Activated CD8-positive, alpha-beta memory T cell treated with anti-CD3 and anti-CD28 coated beads, Interleukin-2, amount 10 ng/mL, durations not matched to agents 7 days and 5 days (primary cell): Measurements from ENCODE around the gene RO60. TPM values are rescaled to one million over a fixed set of nuclear protein-coding genes. Genes with fewer than 3 reads are reported as not detected.
"Not testable (repeated sequence)": the region's sequence is repeated elsewhere in the genome, so short reads cannot be mapped to it uniquely, and the experiment has no call there.

Experiments
- ATAC-seq: fragments of 150-1000 bp; cut with Tn5 transposase; one replicate; pipeline ENCODE4 v1.10.0; 2021; ENCODE audit warnings: moderate library complexity
- CTCF ChIA-PET: fragments of 350-600 bp; sonication (Branson Sonifier 250); formaldehyde crosslinking; loops from one replicate; lab custom pipeline; 2021; ENCODE audit warnings: antibody characterized with exemption; lab: Charles Lee
- DNase-seq: peaks from one replicate; pipeline ENCODE4 v3.0.0-alpha.2; 2020
- H3K27ac Mint-ChIP-seq: one replicate; pipeline ENCODE4 v1.8.0; 2021; ENCODE audit warnings: mild to moderate bottlenecking, mixed read lengths
- H3K27me3 Mint-ChIP-seq: one replicate; pipeline ENCODE4 v1.8.0; 2021; ENCODE audit warnings: mixed read lengths
- H3K36me3 Mint-ChIP-seq: one replicate; pipeline ENCODE4 v1.8.0; 2021; ENCODE audit warnings: mild to moderate bottlenecking, mixed read lengths
- H3K4me1 Mint-ChIP-seq: one replicate; pipeline ENCODE4 v1.8.0; 2021; ENCODE audit warnings: mixed read lengths
- H3K4me3 Mint-ChIP-seq: one replicate; pipeline ENCODE4 v1.8.0; 2021; ENCODE audit warnings: mild to moderate bottlenecking, moderate library complexity, mixed read lengths
- H3K9me3 Mint-ChIP-seq: one replicate; pipeline ENCODE4 v1.8.0; 2022; ENCODE audit warnings: low read depth, mixed read lengths
- total RNA-seq, 2 experiments: library from RNA; stranded (reverse); gene quantifications; one replicate each; pipeline ENCODE4 v1.2.3, GENCODE V29; 2021

RO60 gene
- total RNA-seq, 2 experiments from 2014 or later: 59.0 to 59.3 TPM

DNA sequence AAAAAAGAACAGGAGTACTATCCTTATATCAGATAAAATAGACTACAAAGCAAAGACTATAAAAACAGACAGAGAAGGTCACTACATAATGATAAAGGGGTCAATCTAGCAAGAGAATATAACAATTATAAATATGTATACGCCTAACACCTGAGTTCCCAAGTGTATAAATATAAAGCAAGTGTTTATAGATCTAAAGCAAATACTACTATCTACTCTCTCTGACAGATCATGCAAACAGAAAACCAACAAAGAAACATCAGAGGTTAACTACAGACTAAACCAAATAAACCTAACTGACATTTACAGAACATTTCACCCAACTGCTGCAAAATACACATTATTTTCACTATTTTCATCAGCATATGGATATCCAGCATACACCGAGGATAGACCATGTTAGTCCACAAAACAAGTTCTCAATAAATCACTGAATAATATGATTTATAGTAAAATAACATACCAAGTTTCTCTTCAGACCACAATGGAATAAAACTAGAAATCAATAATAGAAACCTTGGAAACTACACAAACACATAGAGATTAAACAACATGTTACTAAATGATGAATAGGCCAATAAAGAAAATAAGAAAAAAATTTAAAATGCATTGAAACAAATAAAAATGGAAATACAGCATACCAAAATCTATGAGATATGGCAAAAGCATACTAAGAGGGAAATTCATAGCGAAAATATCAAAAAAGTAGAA, 22.9 kb upstream of the RO60 start:
- Mint-ChIP-seq H3K27ac (no peak overlapping the region), H3K4me3 (no peak overlapping the region), H3K4me1 (peaks cover 4% of the 10 kb centered on the region), H3K36me3 (peaks cover 51% of the 10 kb centered on the region), H3K9me3 (no peaks in the 10 kb centered on the region), H3K27me3 (no peaks in the 10 kb centered on the region)
- no peak for DNase-seq
- no peak for ATAC-seq
- CTCF ChIA-PET: no interaction called here

DNA sequence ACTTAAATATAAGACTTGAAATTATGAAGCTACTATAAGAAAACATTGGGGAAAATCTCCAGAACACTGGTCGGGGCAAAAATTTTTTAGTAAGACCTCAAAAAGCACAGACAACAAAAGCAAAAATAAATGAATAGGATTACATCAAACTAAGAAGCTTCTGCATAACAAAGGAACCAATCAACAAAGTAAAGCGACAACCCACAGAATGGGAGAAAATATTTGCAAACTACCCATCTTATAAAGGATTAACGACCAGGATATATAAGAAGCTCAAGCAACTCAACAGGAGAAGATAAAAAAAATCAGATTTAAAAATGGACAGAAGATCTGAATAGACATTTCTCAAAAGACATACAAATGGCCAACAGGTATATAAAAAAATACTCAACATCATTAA, 19.4 kb upstream of the RO60 start:
- no peak overlapping the region for H3K4me3 Mint-ChIP-seq
- no peaks in the 10 kb centered on the region for H3K27me3 Mint-ChIP-seq
- no peak overlapping the region for H3K27ac Mint-ChIP-seq
- ATAC-seq: no peak
- no peaks in the 10 kb centered on the region for H3K9me3 Mint-ChIP-seq
- peaks cover 60% of the 10 kb centered on the region for H3K36me3 Mint-ChIP-seq
- DNase-seq: no peak
- CTCF ChIA-PET: interaction anchor here (1.2 kb wide), 1 partner anchor 14 kb away, joined by 3 read pairs; no protein-coding TSS in a partner anchor
- H3K4me1 Mint-ChIP-seq: peaks cover 8% of the 10 kb centered on the region

- Mint-ChIP-seq H3K9me3 (no peaks in the 10 kb centered on the region), H3K27me3 (no peaks in the 10 kb centered on the region), H3K4me1 (peaks cover 6% of the 10 kb centered on the region), H3K4me3 (no peak overlapping the region), H3K36me3 (peaks cover 52% of the 10 kb centered on the region), H3K27ac (peak overlapping the region; percentile 6)
- no peak for DNase-seq
- no peak for ATAC-seq
- CTCF ChIA-PET: interaction anchor here (0.7 kb wide), 1 partner anchor 238 kb away, joined by 3 read pairs; no protein-coding TSS in a partner anchor
Measured at GRCh38 chr1:193042766-193043691, 16.4 kb upstream of the RO60 start.

DNA sequence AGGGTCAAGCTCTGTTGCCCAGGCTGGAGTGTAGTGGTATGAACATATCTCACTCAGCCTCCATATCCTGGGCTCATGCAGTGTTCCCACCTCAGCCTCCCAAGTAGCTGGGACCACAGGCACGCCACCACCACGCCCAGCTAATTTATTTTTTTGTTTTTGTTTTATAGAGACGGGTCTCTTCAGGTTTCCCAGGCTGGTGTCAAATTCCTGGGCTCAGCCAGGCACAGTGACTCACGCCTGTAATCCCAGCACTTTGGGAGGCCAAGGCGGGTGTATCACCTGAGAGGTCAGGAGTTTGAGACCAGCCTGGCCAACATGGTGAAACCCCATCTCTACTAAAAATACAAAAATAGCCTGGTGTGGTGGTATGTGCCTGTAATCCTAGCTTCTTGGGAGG, 10.5 kb upstream of the RO60 start:
- H3K4me1 Mint-ChIP-seq: peaks cover 16% of the 10 kb centered on the region
- DNase-seq, H3K27ac Mint-ChIP-seq, H3K4me3 Mint-ChIP-seq, H3K27me3 Mint-ChIP-seq, H3K9me3 Mint-ChIP-seq, ATAC-seq: not testable (repeated sequence)
- CTCF ChIA-PET: interaction anchor here (1.6 kb wide), 1 partner anchor 10 kb away, joined by 3 read pairs; no protein-coding TSS in a partner anchor
- peaks cover 34% of the 10 kb centered on the region for H3K36me3 Mint-ChIP-seq

GRCh38 chr1:193054169-193054675, 5.2 kb upstream of the RO60 start:
- CTCF ChIA-PET: interaction anchor here (0.8 kb wide), 1 partner anchor 14 kb away, joined by 3 read pairs; no protein-coding TSS in a partner anchor
- Mint-ChIP-seq H3K27ac (no peak overlapping the region), H3K27me3 (no peaks in the 10 kb centered on the region), H3K4me3 (no peak overlapping the region), H3K4me1 (peaks cover 39% of the 10 kb centered on the region), H3K9me3 (no peaks in the 10 kb centered on the region), H3K36me3 (peaks cover 28% of the 10 kb centered on the region)
- ATAC-seq: no peak
- DNase-seq: no peak

GRCh38 chr1:193058529-193059281, 707 bp upstream of the RO60 start:
- H3K4me3 Mint-ChIP-seq: peak overlapping the region; percentile 91
- ATAC-seq (peak; percentile 52), DNase-seq (peak; percentile 82)
- peaks cover 26% of the 10 kb centered on the region for H3K36me3 Mint-ChIP-seq
- H3K27me3 Mint-ChIP-seq: no peaks in the 10 kb centered on the region
- H3K4me1 Mint-ChIP-seq: peaks cover 48% of the 10 kb centered on the region
- peaks cover 2% of the 10 kb centered on the region for H3K9me3 Mint-ChIP-seq
- peak overlapping the region; percentile 96 for H3K27ac Mint-ChIP-seq
- CTCF ChIA-PET: interaction anchor here (1.1 to 2.3 kb wide), 9 partner anchors 12 to 257 kb away, joined by 3 to 25 read pairs (median 7); partner anchors contain the start of genes CDC73 and RGS2

DNA sequence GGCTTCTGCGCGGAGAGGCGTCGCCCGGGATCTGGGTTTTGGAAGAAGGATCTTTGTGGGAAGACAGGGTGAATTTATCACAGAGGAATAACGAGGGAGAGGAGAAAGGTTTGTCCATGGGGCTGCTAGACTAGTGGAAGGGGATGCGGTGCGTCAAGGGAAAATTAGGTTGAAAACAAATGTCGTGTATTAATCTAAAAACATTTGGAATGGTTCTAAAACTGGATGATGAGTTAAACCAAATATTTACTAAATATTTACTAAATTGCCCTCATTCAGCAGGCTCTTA, 647 bp downstream of the RO60 start:
- H3K9me3 Mint-ChIP-seq: peaks cover 2% of the 10 kb centered on the region

GRCh38 chr1:193060406-193060805, 994 bp downstream of the RO60 start:
- H3K27me3 Mint-ChIP-seq: no peaks in the 10 kb centered on the region
- H3K27ac Mint-ChIP-seq: peak overlapping the region; percentile 81
- CTCF ChIA-PET: interaction anchor here (1.2 kb wide), 1 partner anchor 253 kb away, joined by 4 read pairs; no protein-coding TSS in a partner anchor
- H3K4me3 Mint-ChIP-seq: peak overlapping the region; percentile 91
- H3K4me1 Mint-ChIP-seq: peaks cover 51% of the 10 kb centered on the region
- H3K9me3 Mint-ChIP-seq: peaks cover 2% of the 10 kb centered on the region
- DNase-seq (no peak), ATAC-seq (no peak)
- H3K36me3 Mint-ChIP-seq: peaks cover 24% of the 10 kb centered on the region

More for the DNA sequence above, 647 bp downstream of the RO60 start:
- Mint-ChIP-seq H3K27ac (peak overlapping the region; percentile 96), H3K4me1 (peaks cover 49% of the 10 kb centered on the region), H3K27me3 (no peaks in the 10 kb centered on the region), H3K4me3 (peak overlapping the region; percentile 91), H3K36me3 (peaks cover 24% of the 10 kb centered on the region)
- ATAC-seq (no peak), DNase-seq (no peak)
- CTCF ChIA-PET: no interaction called here

DNA sequence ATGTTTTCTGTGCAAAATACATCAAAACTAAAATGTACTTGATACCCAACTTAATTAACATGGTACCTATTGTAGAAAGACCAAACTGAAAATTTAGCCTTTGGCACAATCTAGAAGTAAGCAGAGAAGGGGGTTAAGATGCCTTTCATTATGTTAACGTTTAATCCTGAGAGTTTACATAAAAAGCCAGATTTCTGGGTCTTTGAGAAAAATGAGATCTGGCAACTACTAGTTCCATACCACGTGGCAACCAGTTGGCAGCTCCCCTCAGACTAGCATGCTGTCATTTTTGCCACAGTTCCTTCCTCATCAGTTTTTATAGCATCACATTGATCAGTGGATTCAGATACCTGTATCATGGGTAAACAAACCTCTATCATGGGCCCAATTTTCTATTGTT, 1.5 kb downstream of the RO60 start:
- Mint-ChIP-seq H3K36me3 (peaks cover 24% of the 10 kb centered on the region), H3K4me1 (peaks cover 55% of the 10 kb centered on the region), H3K9me3 (peaks cover 2% of the 10 kb centered on the region), H3K27ac (peak overlapping the region; percentile 81), H3K4me3 (peak overlapping the region; percentile 91), H3K27me3 (no peaks in the 10 kb centered on the region)
- ATAC-seq (no peak), DNase-seq (peak; percentile 43)
- CTCF ChIA-PET: interaction anchor here (1.2 kb wide), 1 partner anchor 254 kb away, joined by 4 read pairs; no protein-coding TSS in a partner anchor

- no peak for DNase-seq
- CTCF ChIA-PET: no interaction called here
- H3K36me3 Mint-ChIP-seq: peaks cover 19% of the 10 kb centered on the region
- no peaks in the 10 kb centered on the region for H3K27me3 Mint-ChIP-seq
- no peak overlapping the region for H3K4me3 Mint-ChIP-seq
- ATAC-seq: no peak
- H3K4me1 Mint-ChIP-seq: peaks cover 53% of the 10 kb centered on the region
- peak overlapping the region; percentile 24 for H3K27ac Mint-ChIP-seq
- H3K9me3 Mint-ChIP-seq: peaks cover 2% of the 10 kb centered on the region
Measured at GRCh38 chr1:193062698-193063463, 3.5 kb downstream of the RO60 start.

GRCh38 chr1:193065954-193066353, 6.5 kb downstream of the RO60 start:
- Mint-ChIP-seq H3K4me3 (no peak overlapping the region), H3K27ac (no peak overlapping the region), H3K9me3 (peaks cover 2% of the 10 kb centered on the region), H3K4me1 (peaks cover 64% of the 10 kb centered on the region), H3K27me3 (no peaks in the 10 kb centered on the region), H3K36me3 (peaks cover 20% of the 10 kb centered on the region)
- no peak for DNase-seq
- CTCF ChIA-PET: no interaction called here
- ATAC-seq: no peak

DNA sequence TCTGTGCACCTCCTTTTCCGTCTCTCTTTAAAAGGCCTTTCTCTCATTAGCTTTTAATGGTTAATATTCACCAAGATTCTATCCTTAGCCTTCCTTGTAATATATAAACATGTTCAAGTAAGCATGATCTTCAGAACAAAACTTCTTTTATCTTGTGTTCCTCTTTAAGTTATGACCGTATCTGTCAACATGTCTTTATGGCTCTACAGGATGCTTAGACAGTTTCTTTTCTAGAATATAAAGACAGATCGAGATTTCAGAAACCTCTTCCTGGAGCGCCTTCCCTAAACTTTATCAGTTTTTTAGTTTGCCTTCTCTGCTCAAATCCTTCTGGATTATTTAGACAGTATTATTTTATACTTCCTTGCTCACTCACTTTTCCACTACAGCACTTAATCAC, 7.2 kb downstream of the RO60 start:
- peaks cover 66% of the 10 kb centered on the region for H3K4me1 Mint-ChIP-seq
- H3K27me3 Mint-ChIP-seq: no peaks in the 10 kb centered on the region
- peak overlapping the region; percentile 3 for H3K27ac Mint-ChIP-seq
- DNase-seq (no peak), ATAC-seq (no peak)
- no peak overlapping the region for H3K4me3 Mint-ChIP-seq
- H3K9me3 Mint-ChIP-seq: peaks cover 2% of the 10 kb centered on the region
- H3K36me3 Mint-ChIP-seq: peaks cover 20% of the 10 kb centered on the region
- CTCF ChIA-PET: no interaction called here
